HG03097 (cell line): Measurements from ENCODE around the gene KCTD21.

ENCODE experiments used
- ATAC-seq: cut with Tn5 transposase; IDR thresholded peaks from one replicate; pipeline ENCODE4 v1.9.1; 2021; ENCODE audit not compliant: unreplicated experiment, low FRiP score

Gene KCTD21

GRCh38 chr11:78149646-78150045 lies 38.8 kb downstream of the KCTD21 start:
- ATAC-seq: no peak

- no peak for ATAC-seq
These were observed 40.6 kb downstream of the KCTD21 start for GRCh38 chr11:78147807-78148206.

- no peak for ATAC-seq
These were observed 42.9 kb downstream of the KCTD21 start for GRCh38 chr11:78145511-78146025.

- ATAC-seq: no peak
These were observed 47.9 kb downstream of the KCTD21 start for GRCh38 chr11:78140392-78141077.

- ATAC-seq: peak; percentile 91
These were observed 48.7 kb downstream of the KCTD21 start, which contains the start of gene ALG8 for GRCh38 chr11:78139422-78140391. Gene ALG8, minus strand, starts transcription at chr11:78139626. Its CDS starts 38 bp downstream, at chr11:78139588.

- peak; percentile 23 for ATAC-seq
These were observed 49.6 kb downstream of the KCTD21 start for GRCh38 chr11:78138694-78139421.

GRCh38 chr11:78138291-78138690 lies 50.1 kb downstream of the KCTD21 start:
- ATAC-seq: no peak

GRCh38 chr11:78132475-78132874 lies 56.0 kb downstream of the KCTD21 start:
- ATAC-seq: no peak

- no peak for ATAC-seq
These were observed 56.5 kb downstream of the KCTD21 start for GRCh38 chr11:78131956-78132355.

GRCh38 chr11:78127403-78127802 lies 61.0 kb downstream of the KCTD21 start:
- ATAC-seq: no peak
